GM12878 (cell line): ENCODE data around the gene DHPS. TPM values are rescaled to one million over a fixed set of nuclear protein-coding genes. Genes with fewer than 3 reads are reported as not detected.

Experiments
- ATAC-seq: fragments of 200-7000 bp; cut with Tn5 transposase; 3 replicates; pipeline ENCODE4 v1.9.1; 2020; ENCODE audit warnings: mild to moderate bottlenecking, moderate library complexity
- BruUV-seq: library from RNA; stranded (reverse); fragments of 400-500 nt; replicated peaks from 2 replicates; lab custom pipeline; 2021; lab: Mats Ljungman, UMichigan
- CTCF ChIA-PET: fragments of 300-600 bp; sonication (Branson Sonifier 250); formaldehyde crosslinking; extraction: SDS; loops from one replicate; lab custom pipeline; 2021; ENCODE audit warnings: inconsistent platforms; lab: Yijun Ruan, JAX
- POLR2A ChIA-PET: fragments of 350-600 bp; formaldehyde crosslinking; extraction: SDS; loops from one replicate; lab custom pipeline; 2021; ENCODE audit warnings: inconsistent platforms; lab: Charles Lee
- RAD21 ChIA-PET: fragments of 300-600 bp; sonication (Branson Sonifier 250); formaldehyde crosslinking; loops from one replicate; lab custom pipeline; 2023; ENCODE audit warnings: antibody characterized with exemption; ENCODE audit not compliant: unreplicated experiment; lab: Charles Lee
- SMC1A ChIA-PET: fragments of 300-600 bp; sonication (Branson Sonifier 250); formaldehyde crosslinking; loops from one replicate; lab custom pipeline; 2023; ENCODE audit not compliant: unreplicated experiment, uncharacterized antibody; lab: Charles Lee
- DNase-seq: peaks from one replicate; pipeline ENCODE4 v3.0.0-alpha.2; 2011; ENCODE audit warnings: low read depth, low spot score
- FAIRE-seq: peaks from 3 replicates; lab custom pipeline; 2011; peaks lifted over from hg19 to GRCh38; lab: Jason Lieb, UNC
- H2AFZ ChIP-seq: 2 replicates; pipeline ENCODE4 v1.6.0; 2011; ENCODE audit warnings: low read depth, low read length, control low read depth; ENCODE audit not compliant: control insufficient read depth
- H3K27ac ChIP-seq: 2 replicates; pipeline ENCODE4 v1.5.1; 2011; ENCODE audit warnings: control low read depth; ENCODE audit not compliant: control insufficient read depth, insufficient read depth
- H3K27me3 ChIP-seq, 2 experiments: replicated peaks in 1 of 2; 2 replicates each; pipeline versions ENCODE4 v1.6.0 to v1.6.1; 2011; ENCODE audit warnings: low read length in 1 of 2; ENCODE audit not compliant: control insufficient read depth in 2 of 2, insufficient read depth in 2 of 2
- H3K36me3 ChIP-seq, 2 experiments: 2 replicates each; pipeline ENCODE4 v1.5.1; 2011; ENCODE audit warnings: low read length in 1 of 2; ENCODE audit not compliant: control insufficient read depth in 2 of 2, insufficient read depth in 2 of 2
- H3K4me1 ChIP-seq: 2 replicates; pipeline ENCODE4 v1.6.1; 2011; ENCODE audit warnings: mild to moderate bottlenecking, low read length, moderate library complexity, mixed read lengths; ENCODE audit not compliant: control insufficient read depth, insufficient read depth
- H3K4me2 ChIP-seq: 2 replicates; pipeline ENCODE4 v1.6.0; 2011; ENCODE audit warnings: control low read depth; ENCODE audit not compliant: control insufficient read depth, insufficient read depth
- H3K4me3 ChIP-seq: fragments of 200-600 bp; sonication (generic); 2 replicates; pipeline ENCODE4 v1.5.1; 2016
- H3K79me2 ChIP-seq: 2 replicates; pipeline ENCODE4 v1.6.0; 2011; ENCODE audit warnings: low read length; ENCODE audit not compliant: control insufficient read depth, insufficient read depth
- H3K9ac ChIP-seq: 2 replicates; pipeline ENCODE4 v1.8.0; 2011; ENCODE audit warnings: low read length, control low read depth, mixed read lengths; ENCODE audit not compliant: control insufficient read depth, insufficient read depth
- H3K9me3 ChIP-seq: replicated peaks from 3 replicates; pipeline ENCODE4 v1.5.1; 2011; ENCODE audit warnings: mild to moderate bottlenecking, low read length; ENCODE audit not compliant: control insufficient read depth, insufficient read depth
- H4K20me1 ChIP-seq: 2 replicates; pipeline ENCODE4 v1.6.0; 2011; ENCODE audit not compliant: control insufficient read depth, insufficient read depth
- BHLHE40 ChIP-seq, 2 experiments: fragments of 450-650 bp in 1 of 2; IDR thresholded peaks; 2 replicates each; pipeline ENCODE4 v1.6.1; 2011 to 2017; ENCODE audit warnings: low read depth in 2 of 2, borderline replicate concordance in 1 of 2, improper control_type of control experiment in 1 of 2, low read length in 1 of 2, mild to moderate bottlenecking in 1 of 2
- HDAC6 ChIP-seq: fragments of 200-600 bp; sonication (generic); IDR thresholded peaks from one replicate; pipeline ENCODE4 v1.8.0; 2017; ENCODE audit warnings: antibody characterized with exemption; ENCODE audit not compliant: unreplicated experiment
- KAT2A ChIP-seq: conservative IDR thresholded peaks from 2 replicates; pipeline ENCODE4 v1.6.1; 2011; ENCODE audit warnings: low read depth, low read length; ENCODE audit not compliant: control insufficient read depth
- MXI1 ChIP-seq: fragments of 150-350 bp; IDR thresholded peaks from 2 replicates; pipeline ENCODE4 v1.6.1; 2011; ENCODE audit warnings: low read depth, mild to moderate bottlenecking, inconsistent platforms, low read length, improper control_type of control experiment
- RUNX3 ChIP-seq: IDR thresholded peaks from 2 replicates; pipeline ENCODE4 v1.6.1; 2012; ENCODE audit warnings: low read length, inconsistent platforms
- SIN3A ChIP-seq: IDR thresholded peaks from 2 replicates; pipeline ENCODE4 v1.6.1; 2012; ENCODE audit warnings: low read depth, low read length, improper control_type of control experiment
- SIX5 ChIP-seq: IDR thresholded peaks from 2 replicates; pipeline ENCODE4 v1.6.1; 2011; ENCODE audit warnings: mild to moderate bottlenecking, low read depth, low read length, moderate library complexity; ENCODE audit not compliant: severe bottlenecking
- SMAD1 ChIP-seq: fragments of 450-650 bp; IDR thresholded peaks from 2 replicates; pipeline ENCODE4 v1.6.1; 2018; ENCODE audit warnings: mild to moderate bottlenecking, low read depth; ENCODE audit not compliant: partially characterized antibody
- TCF3 ChIP-seq: IDR thresholded peaks from 2 replicates; pipeline ENCODE4 v1.6.1; 2012; ENCODE audit warnings: low read depth, mild to moderate bottlenecking, low read length, borderline replicate concordance; ENCODE audit not compliant: insufficient read depth
- ZZZ3 ChIP-seq: IDR thresholded peaks from 2 replicates; pipeline ENCODE4 v1.6.1; 2011; ENCODE audit warnings: low read depth; ENCODE audit not compliant: control insufficient read depth, insufficient read length
- WGBS: methylation state at CpG from one replicate; pipeline ENCODE4 v1.1.6; 2016; ENCODE audit warnings: low lambda C conversion rate; ENCODE audit not compliant: insufficient replicate concordance, insufficient coverage; ENCODE audit errors: missing lambda C conversion rate; 5-methylcytosine and 5-hydroxymethylcytosine counted together
- in situ Hi-C: fragments of 300-500 bp; cut with MboI; formaldehyde crosslinking; loops from 9 replicates; pipeline ENCODE4 v1.14.3; 2018; ENCODE audit warnings: mixed read lengths
- intact Hi-C: fragments of 100-400 bp; cut with micrococcal nuclease; formaldehyde crosslinking; loops from one replicate; pipeline ENCODE4 v1.14.2; 2022; ENCODE audit not compliant: unreplicated experiment
- polyA plus RNA-seq, 11 experiments: library from polyadenylated mRNA; depleted of rRNA in 4 of 11; unstranded in 6 of 11; stranded (reverse) in 5 of 11; fragments of >200 nt; fragmentation: Nextera tagmentation in 4 of 11; fragmentation: Illumina TruSeq in 1 of 11; extraction: Ambion mirVana in 4 of 11; extraction: Trizol in 1 of 11; gene quantifications; 1 replicate in 1 of 11; 2 replicates in 10 of 11; pipeline versions ENCODE4 v1.2.1 to v1.2.3, GENCODE V29; 2011 to 2016; ENCODE audit warnings: inconsistent platforms in 2 of 11, missing spikeins in 2 of 11, low read depth in 1 of 11
- total RNA-seq, 4 experiments: library from RNA; depleted of rRNA in 3 of 4; stranded (reverse); fragments of >200 nt in 3 of 4; fragmentation: Illumina TruSeq in 1 of 4; extraction: Trizol in 1 of 4; gene quantifications; 2 replicates each; pipeline versions ENCODE4 v1.2.1 to v1.2.3, GENCODE V29; 2013 to 2021

The DHPS gene
- total and polyA plus RNA-seq, 10 of the 15 experiments (the other 5 are each of a cell fraction or from before 2014, with no cell fraction given) = 36.4 to 104 (median 83.4) TPM

DNA sequence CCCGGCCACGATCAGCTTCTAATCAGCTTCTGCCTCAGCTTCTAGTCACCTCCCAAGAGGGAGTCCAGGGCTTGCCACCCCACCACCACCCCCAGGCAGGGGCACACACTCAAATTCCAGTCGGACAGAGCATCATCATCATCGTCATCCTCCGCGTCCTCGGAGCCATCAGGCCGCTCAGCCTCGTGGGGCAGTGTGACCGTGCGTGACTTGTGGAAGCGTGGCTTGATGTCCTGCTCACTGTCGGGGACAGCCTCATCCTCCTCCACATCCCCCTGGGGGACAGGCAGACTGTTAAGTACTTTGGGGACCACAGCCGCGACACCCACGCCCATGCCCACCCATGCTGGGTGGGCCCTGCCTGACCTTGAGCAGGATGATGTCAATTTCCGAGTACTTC is 29.5 kb upstream of the DHPS start (continued):
- no peak for TF ChIP-seq SIX5
- no peak for TF ChIP-seq TCF3
- no peak for TF ChIP-seq BHLHE40 (IDR thresholded peaks at IDR 0.05; ENCODE audit: borderline replicate concordance in 1 of 2, low read depth in 2 of 2, low read length in 1 of 2)

GRCh38 chr19:12708641-12709040 is 27.0 kb upstream of the DHPS start:
- Histone ChIP-seq H3K27ac (no peak overlapping the region), H3K4me3 (no peak overlapping the region), H3K4me2 (no peak overlapping the region), H3K27me3 (no peaks in the 10 kb centered on the region), H4K20me1 (no peaks in the 10 kb centered on the region), H3K9me3 (no peaks in the 10 kb centered on the region), H3K36me3 (peaks cover 26 to 36% of the 10 kb centered on the region in 2 experiments), H3K4me1 (no peaks in the 10 kb centered on the region), H3K79me2 (no peaks in the 10 kb centered on the region), H3K9ac (no peak overlapping the region), H2AFZ (no peak overlapping the region)
- POLR2A ChIA-PET = interaction anchor here (0.6 kb wide), 2 partner anchors 12 to 1782 kb away, joined by 3 to 4 read pairs; no protein-coding TSS in a partner anchor
- intact Hi-C loops = no loop called here
- RAD21 ChIA-PET = no interaction called here
- CTCF ChIA-PET = interaction anchor here (1.1 to 1.6 kb wide), 2 partner anchors 49 to 139 kb away, joined by 3 read pairs; no protein-coding TSS in a partner anchor
- 90% methylated on average over 8 of the region's 8 CpGs for WGBS
- no peak for TF ChIP-seq HDAC6
- no peak for TF ChIP-seq SIN3A
- TF ChIP-seq KAT2A = no peak
- TF ChIP-seq RUNX3 = no peak
- TF ChIP-seq SMAD1 = no peak
- TF ChIP-seq MXI1 = no peak
- no peak for TF ChIP-seq ZZZ3
- SMC1A ChIA-PET = no interaction called here
- BruUV-seq = no TSS peak
- FAIRE-seq (no peak), DNase-seq (no peak), ATAC-seq (no peak)
- in situ Hi-C loops = no loop called here
